ENCODE data around the gene BCDIN3D.

GRCh38 chr12:49797449-49797776, 45.5 kb downstream of the BCDIN3D start:
- TF ChIP-seq CTCF (IDR thresholded peaks at IDR 0.05) (no peak), SIN3A (IDR thresholded peaks at IDR 0.05; ENCODE audit: borderline replicate concordance, insufficient read depth, low read depth, low read length) (no peak), REST (IDR thresholded peaks at IDR 0.05; ENCODE audit: insufficient read depth in 1 of 2, low read depth in 2 of 2, low read length in 1 of 2) (no peak), POLR2AphosphoS5 (IDR thresholded peaks at IDR 0.05; ENCODE audit: low read depth, low read length) (no peak), TCF7L2 (IDR thresholded peaks at IDR 0.05; ENCODE audit: low read depth, low read length) (no peak)

Data from Panc1 (cell line).